ENCODE measurements around the gene RABL3. TPM values are rescaled to one million over a fixed set of nuclear protein-coding genes. Genes with fewer than 3 reads are reported as not detected.

RABL3 gene
- total RNA-seq, 1 experiment from 2014 or later: 21.8 TPM

DNA sequence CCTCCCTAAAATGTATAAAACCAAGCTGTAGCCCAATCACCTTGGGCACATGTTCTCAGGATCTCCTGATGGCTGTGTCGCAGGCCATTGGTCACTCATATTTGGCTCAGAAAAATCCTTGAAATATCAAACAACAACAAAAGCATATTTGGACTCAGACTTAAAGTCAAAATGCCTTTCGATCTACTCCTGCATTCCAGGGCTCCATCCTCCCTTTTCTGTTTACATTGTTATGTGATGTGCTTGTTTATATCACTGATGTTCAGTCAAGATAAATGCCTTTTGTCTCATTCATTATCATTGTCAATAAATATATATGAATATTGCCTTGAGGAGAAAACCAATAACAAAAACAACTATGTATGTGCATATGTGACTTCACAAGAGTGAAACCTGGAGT lies 92.0 kb downstream of the RABL3 start:
- no peaks in the 10 kb centered on the region for H3K27me3 Mint-ChIP-seq (ENCODE audit: insufficient read depth, unreplicated experiment)
- ChIA-PET CTCF (no interaction called here), POLR2A (no interaction called here)
- H3K36me3 Mint-ChIP-seq (ENCODE audit: insufficient read depth, unreplicated experiment): no peaks in the 10 kb centered on the region
- no peak overlapping the region for H3K27ac Mint-ChIP-seq (ENCODE audit: low read depth, unreplicated experiment)
- intact Hi-C loops (cut with micrococcal nuclease): no loop called here
- TF ChIP-seq, protein P1, sequence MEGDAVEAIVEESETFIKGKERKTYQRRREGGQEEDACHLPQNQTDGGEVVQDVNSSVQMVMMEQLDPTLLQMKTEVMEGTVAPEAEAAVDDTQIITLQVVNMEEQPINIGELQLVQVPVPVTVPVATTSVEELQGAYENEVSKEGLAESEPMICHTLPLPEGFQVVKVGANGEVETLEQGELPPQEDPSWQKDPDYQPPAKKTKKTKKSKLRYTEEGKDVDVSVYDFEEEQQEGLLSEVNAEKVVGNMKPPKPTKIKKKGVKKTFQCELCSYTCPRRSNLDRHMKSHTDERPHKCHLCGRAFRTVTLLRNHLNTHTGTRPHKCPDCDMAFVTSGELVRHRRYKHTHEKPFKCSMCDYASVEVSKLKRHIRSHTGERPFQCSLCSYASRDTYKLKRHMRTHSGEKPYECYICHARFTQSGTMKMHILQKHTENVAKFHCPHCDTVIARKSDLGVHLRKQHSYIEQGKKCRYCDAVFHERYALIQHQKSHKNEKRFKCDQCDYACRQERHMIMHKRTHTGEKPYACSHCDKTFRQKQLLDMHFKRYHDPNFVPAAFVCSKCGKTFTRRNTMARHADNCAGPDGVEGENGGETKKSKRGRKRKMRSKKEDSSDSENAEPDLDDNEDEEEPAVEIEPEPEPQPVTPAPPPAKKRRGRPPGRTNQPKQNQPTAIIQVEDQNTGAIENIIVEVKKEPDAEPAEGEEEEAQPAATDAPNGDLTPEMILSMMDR (IDR thresholded peaks at IDR 0.05; ENCODE audit: unreplicated experiment): no peak
- no peak overlapping the region for H3K4me3 Mint-ChIP-seq (ENCODE audit: unreplicated experiment)
- no peaks in the 10 kb centered on the region for H3K4me1 Mint-ChIP-seq (ENCODE audit: insufficient read depth, unreplicated experiment)
- BruUV-seq (replicated peaks): no TSS peak
- no peak for DNase-seq (ENCODE audit: unreplicated experiment)
- H3K9me3 Mint-ChIP-seq (ENCODE audit: unreplicated experiment): no peaks in the 10 kb centered on the region

DNA sequence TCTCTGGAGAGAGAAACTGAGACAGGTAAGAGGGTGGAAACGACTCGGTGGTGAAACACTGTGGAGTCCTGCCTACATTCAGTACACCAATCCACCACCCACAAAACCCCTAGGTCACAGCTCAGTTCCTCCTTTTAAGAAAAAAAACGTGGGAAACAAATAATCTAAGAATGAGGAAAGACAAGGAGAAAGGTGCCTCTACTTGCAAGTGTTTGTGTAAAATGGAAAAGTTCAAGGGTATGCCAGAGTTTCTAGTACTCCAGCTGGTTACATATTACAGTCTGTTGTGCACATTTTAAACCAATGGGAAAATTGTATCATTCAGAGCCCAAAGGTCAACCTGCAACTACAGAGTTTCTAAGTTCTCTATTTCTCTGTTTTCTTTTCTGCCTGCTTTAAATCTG lies 92.5 kb downstream of the RABL3 start:
- Mint-ChIP-seq H3K27ac (ENCODE audit: low read depth, unreplicated experiment) (no peak overlapping the region), H3K4me1 (ENCODE audit: insufficient read depth, unreplicated experiment) (no peaks in the 10 kb centered on the region), H3K9me3 (ENCODE audit: unreplicated experiment) (no peaks in the 10 kb centered on the region), H3K36me3 (ENCODE audit: insufficient read depth, unreplicated experiment) (no peaks in the 10 kb centered on the region), H3K4me3 (ENCODE audit: unreplicated experiment) (no peak overlapping the region), H3K27me3 (ENCODE audit: insufficient read depth, unreplicated experiment) (no peaks in the 10 kb centered on the region)
- intact Hi-C loops (cut with micrococcal nuclease): no loop called here
- TF ChIP-seq, protein P1 (IDR thresholded peaks at IDR 0.05; ENCODE audit: unreplicated experiment): no peak
- no TSS peak for BruUV-seq (replicated peaks)
- POLR2A ChIA-PET: no interaction called here
- CTCF ChIA-PET: no interaction called here
- DNase-seq (ENCODE audit: unreplicated experiment): no peak

DNA sequence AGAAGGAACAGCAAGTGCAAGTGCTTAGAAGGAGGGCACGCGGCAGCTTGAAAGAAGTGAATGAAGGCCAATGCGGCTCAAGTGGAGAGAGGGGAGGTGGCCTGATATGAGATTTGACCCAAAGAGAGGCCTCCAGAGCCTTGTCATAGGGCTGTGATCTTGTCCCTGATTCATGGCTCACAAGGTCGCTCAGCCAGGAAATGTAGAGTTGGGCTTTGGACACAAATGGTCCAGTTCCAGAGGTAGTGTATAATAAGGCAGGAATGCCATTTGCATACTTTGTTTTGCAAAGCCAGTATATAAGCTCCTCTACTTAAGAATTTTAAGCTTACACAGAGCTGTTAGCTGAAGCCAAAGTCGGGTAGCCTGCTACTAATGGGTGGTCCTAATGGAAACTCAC lies 94.0 kb downstream of the RABL3 start:
- Mint-ChIP-seq H3K4me1 (ENCODE audit: insufficient read depth, unreplicated experiment) (no peaks in the 10 kb centered on the region), H3K27me3 (ENCODE audit: insufficient read depth, unreplicated experiment) (no peaks in the 10 kb centered on the region), H3K9me3 (ENCODE audit: unreplicated experiment) (no peaks in the 10 kb centered on the region), H3K36me3 (ENCODE audit: insufficient read depth, unreplicated experiment) (no peaks in the 10 kb centered on the region), H3K27ac (ENCODE audit: low read depth, unreplicated experiment) (no peak overlapping the region), H3K4me3 (ENCODE audit: unreplicated experiment) (no peak overlapping the region)
- BruUV-seq (replicated peaks): no TSS peak
- intact Hi-C loops (cut with micrococcal nuclease): no loop called here
- DNase-seq (ENCODE audit: unreplicated experiment): no peak
- POLR2A ChIA-PET: no interaction called here
- TF ChIP-seq, protein P1 (IDR thresholded peaks at IDR 0.05; ENCODE audit: unreplicated experiment): no peak
- CTCF ChIA-PET: interaction anchor here (0.7 kb wide), 1 partner anchor 917 kb away, joined by 3 read pairs; no protein-coding TSS in a partner anchor

DNA sequence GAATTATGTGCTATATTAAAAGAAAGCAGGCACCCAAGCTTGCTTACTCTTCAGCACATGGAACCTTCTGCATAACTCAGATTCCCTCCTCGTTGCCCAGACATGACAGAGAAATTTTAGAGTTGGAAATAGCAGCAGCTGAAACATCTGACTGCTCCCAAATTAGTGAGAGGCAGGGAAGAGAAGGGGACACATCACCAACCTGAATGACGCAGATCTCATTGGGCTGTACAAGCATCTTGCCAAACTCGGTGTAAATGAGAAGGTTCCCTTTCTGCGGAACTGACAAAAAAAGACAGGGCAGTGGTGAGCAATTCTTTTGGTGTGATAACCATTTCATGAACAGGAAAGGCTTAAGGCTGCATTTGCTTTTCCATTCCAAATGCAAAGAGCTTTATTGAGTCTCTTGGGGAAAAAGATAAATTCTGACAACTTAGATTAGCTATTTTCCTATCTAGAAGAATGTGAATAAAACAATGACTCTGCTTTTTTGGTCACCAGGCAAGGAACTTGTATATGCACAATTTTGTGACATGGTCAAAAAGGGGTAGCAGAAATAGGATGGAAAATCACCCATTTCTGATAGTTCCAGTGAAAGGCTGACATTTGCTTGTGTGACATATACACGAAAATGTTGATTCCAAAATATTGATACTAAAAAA lies 95.4 kb downstream of the RABL3 start:
- H3K27me3 Mint-ChIP-seq (ENCODE audit: insufficient read depth, unreplicated experiment): no peaks in the 10 kb centered on the region
- H3K4me3 Mint-ChIP-seq (ENCODE audit: unreplicated experiment): no peak overlapping the region
- intact Hi-C loops (cut with micrococcal nuclease): no loop called here
- H3K9me3 Mint-ChIP-seq (ENCODE audit: unreplicated experiment): no peaks in the 10 kb centered on the region
- POLR2A ChIA-PET: interaction anchor here (0.7 kb wide), 1 partner anchor 1175 kb away, joined by 3 read pairs; no protein-coding TSS in a partner anchor
- TF ChIP-seq, protein P1 (IDR thresholded peaks at IDR 0.05; ENCODE audit: unreplicated experiment): no peak
- no peak for DNase-seq (ENCODE audit: unreplicated experiment)
- H3K27ac Mint-ChIP-seq (ENCODE audit: low read depth, unreplicated experiment): no peak overlapping the region
- H3K4me1 Mint-ChIP-seq (ENCODE audit: insufficient read depth, unreplicated experiment): no peaks in the 10 kb centered on the region
- no peaks in the 10 kb centered on the region for H3K36me3 Mint-ChIP-seq (ENCODE audit: insufficient read depth, unreplicated experiment)
- CTCF ChIA-PET: no interaction called here
- BruUV-seq (replicated peaks): no TSS peak
